GM12878 (cell line): Measurements from ENCODE around the gene ADGRB2.

Source experiments
- CTCF ChIP-seq, 3 experiments: IDR thresholded peaks in 2 of 3; conservative IDR thresholded peaks in 1 of 3; 2 replicates each; pipeline ENCODE4 v1.5.1; 2011; ENCODE audit warnings: low read depth in 3 of 3, low read length in 3 of 3, mild to moderate bottlenecking in 3 of 3, control low read depth in 2 of 3, moderate library complexity in 2 of 3, inconsistent platforms in 1 of 3, mixed read lengths in 1 of 3; ENCODE audit not compliant: control insufficient read depth in 2 of 3, insufficient read depth in 1 of 3; ENCODE audit errors: extremely low read depth in 1 of 3
- E2F4 ChIP-seq: IDR thresholded peaks from 2 replicates; pipeline ENCODE4 v1.6.1; 2012; ENCODE audit warnings: low read depth, low read length, improper control_type of control experiment
- EP300 ChIP-seq, 2 experiments: fragments of 150-350 bp in 1 of 2; IDR thresholded peaks; 2 replicates each; pipeline ENCODE4 v1.6.1; 2011 to 2012; ENCODE audit warnings: low read depth in 2 of 2, low read length in 2 of 2, borderline replicate concordance in 1 of 2, improper control_type of control experiment in 1 of 2, inconsistent platforms in 1 of 2; ENCODE audit not compliant: control insufficient read depth in 1 of 2
- EZH2 ChIP-seq: IDR thresholded peaks from 2 replicates; pipeline ENCODE4 v1.6.1; 2012; ENCODE audit warnings: low read depth, mild to moderate bottlenecking, control low read depth, inconsistent platforms, low read length, borderline replicate concordance; ENCODE audit not compliant: control insufficient read depth
- MAX ChIP-seq: IDR thresholded peaks from 2 replicates; pipeline ENCODE4 v1.6.1; 2012; ENCODE audit warnings: low read depth, low read length, improper control_type of control experiment
- NRF1 ChIP-seq: conservative IDR thresholded peaks from 2 replicates; pipeline ENCODE4 v1.6.1; 2011; ENCODE audit warnings: mild to moderate bottlenecking, low read depth, low read length, improper control_type of control experiment
- POLR2AphosphoS5 ChIP-seq: IDR thresholded peaks from 2 replicates; pipeline ENCODE4 v1.6.1; 2011; ENCODE audit warnings: mild to moderate bottlenecking, low read length, inconsistent platforms
- SREBF2 ChIP-seq: IDR thresholded peaks from 2 replicates; pipeline ENCODE4 v1.6.1; 2012; ENCODE audit warnings: mild to moderate bottlenecking, low read length

- TF ChIP-seq SREBF2, result no peak
- no peak for TF ChIP-seq NRF1
- no peak for TF ChIP-seq CTCF (IDR thresholded peaks at IDR 0.05 in 2 of 3, conservative IDR thresholded peaks at IDR 0.05 in 1 of 3; ENCODE audit: control insufficient read depth in 2 of 3, extremely low read depth in 1 of 3, insufficient read depth in 1 of 3, low read depth in 3 of 3, low read length in 3 of 3)
- no peak for TF ChIP-seq E2F4
- TF ChIP-seq EZH2, result no peak
- TF ChIP-seq POLR2AphosphoS5, result no peak
- TF ChIP-seq MAX, result no peak
- no peak for TF ChIP-seq EP300 (IDR thresholded peaks at IDR 0.05; ENCODE audit: borderline replicate concordance in 1 of 2, control insufficient read depth in 1 of 2, low read depth in 2 of 2, low read length in 2 of 2)
Measured at GRCh38 chr1:31803610-31804009, 39.5 kb upstream of the ADGRB2 start.
